ENCODE data around the gene IPO5. TPM values are rescaled to one million over a fixed set of nuclear protein-coding genes. Genes with fewer than 3 reads are reported as not detected.

The IPO5 gene
- polyA plus RNA-seq (2014; cell fraction: cytosol; rRNA removed) = 155 and 175 TPM in 2 replicates
- polyA plus RNA-seq (2014; cell fraction: nucleus; rRNA removed) = 132 and 164 TPM in 2 replicates

DNA sequence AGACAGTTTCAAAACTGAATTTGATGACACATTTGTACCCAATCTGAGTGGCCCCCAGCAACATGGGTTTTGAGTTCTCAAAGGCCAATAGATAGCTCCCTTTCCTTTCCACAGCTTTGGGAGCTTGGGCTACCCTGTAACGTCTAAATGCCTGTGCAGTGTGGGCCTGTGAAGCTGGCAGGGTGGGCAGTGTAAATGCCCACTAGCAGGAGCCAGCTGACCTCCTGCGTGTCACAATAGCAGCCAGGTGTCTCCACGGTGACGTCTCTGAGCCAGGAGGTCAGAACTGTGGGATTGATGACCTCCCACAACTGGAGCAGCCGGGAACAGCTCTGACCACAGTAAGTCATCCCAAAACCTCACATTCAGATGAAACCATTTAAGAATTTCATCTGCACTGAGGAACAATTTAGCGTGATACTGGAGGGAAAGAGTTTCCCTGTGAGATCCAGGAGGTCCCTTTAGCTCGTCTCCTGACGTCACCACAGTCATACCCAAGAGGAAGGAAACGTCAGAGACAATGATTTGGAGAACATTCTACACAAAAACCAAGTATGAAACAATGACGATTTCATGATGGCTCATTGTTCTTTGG lies at the start of gene IPO5:
Gene IPO5 (plus strand): TSS at position 300 of the 595 bp plus-strand sequence. CDS start 23,022 bp downstream, outside the sequence.
- DNase-seq (ENCODE audit: low spot score) = no peak

GRCh38 chr13:97904059-97904458 lies 49.4 kb upstream of the IPO5 start:
- DNase-seq (ENCODE audit: low spot score) = no peak

GRCh38 chr13:97905517-97905916 lies 48.0 kb upstream of the IPO5 start:
- no peak for DNase-seq (ENCODE audit: low spot score)

DNA sequence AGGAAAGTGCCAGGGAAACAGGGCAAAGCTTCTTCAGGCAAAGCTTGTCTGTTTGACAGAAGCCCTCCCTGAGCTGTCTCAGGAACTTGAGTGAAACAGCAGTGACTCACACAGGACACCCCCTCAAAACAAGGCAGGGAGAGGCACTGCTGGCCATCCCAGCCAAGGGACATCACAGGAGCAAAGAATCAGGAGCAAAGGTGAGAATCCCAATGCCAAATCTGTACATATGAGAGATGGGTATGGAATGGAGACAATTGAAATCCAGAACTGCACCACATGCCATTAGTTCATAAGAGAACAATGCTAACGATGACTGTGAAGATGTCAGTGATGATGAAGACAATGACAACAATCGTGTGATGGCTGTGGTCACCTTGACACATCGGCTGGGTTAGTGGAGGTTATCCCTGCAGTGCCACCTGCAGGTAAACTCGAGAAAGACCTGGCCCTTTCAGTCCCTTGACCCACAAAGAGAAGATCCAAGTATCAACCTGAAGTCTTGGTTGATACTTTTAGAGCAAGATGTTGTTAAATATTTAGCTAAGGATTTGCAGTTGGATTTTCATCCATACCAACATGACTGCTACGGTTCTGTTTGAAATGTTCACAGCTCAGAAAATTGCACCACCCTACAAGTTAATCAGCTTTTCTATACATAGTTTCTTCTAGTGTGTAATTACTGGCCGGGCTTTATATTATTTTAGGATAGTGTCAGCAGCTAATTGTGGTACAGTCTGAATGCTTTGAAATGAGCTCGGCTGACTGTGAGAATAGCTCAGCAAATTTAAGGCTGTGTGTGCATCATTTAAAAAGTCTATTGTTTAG lies 42.0 kb upstream of the IPO5 start:
- DNase-seq (ENCODE audit: low spot score) = no peak

DNA sequence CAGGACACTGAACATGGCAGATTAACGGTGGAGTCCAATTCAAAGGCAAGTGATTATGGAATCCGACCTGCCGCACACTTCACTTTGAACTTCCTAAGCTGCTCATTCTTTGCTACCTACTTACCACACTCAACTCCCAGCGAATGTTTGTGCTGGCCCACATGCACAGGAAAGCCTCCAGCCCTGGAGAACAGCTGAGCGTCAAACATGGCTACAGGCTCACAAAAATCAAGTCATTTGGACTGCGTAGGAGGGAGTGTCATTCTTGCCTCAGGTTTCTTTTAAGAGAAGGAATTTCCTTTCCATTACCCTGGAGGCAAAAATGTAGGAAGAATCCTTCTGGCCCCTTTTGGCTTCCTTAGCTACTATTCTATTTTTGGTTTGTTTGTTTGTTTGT lies 41.3 kb upstream of the IPO5 start:
- DNase-seq (ENCODE audit: low spot score) = no peak

GRCh38 chr13:97913206-97913605 lies 40.3 kb upstream of the IPO5 start:
- no peak for DNase-seq (ENCODE audit: low spot score)

DNA sequence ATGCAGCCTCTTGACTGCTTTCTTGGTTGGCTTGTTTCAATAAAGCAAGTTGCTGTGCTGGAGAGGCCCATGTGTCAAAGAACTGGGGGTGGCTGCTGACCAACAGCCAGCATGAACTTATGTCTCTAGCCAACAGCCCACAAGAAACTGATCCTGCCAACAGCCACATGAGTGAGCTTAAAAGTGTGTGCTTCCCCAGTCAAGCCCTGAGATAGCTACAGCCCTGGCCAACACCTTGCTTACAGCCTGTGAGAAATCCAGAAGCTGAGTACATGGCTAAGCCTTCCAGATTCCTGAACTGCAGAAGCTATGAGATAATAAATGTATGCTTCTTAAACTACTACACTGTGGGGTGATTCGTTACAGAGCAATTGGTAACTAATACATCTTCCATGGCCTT lies 38.9 kb upstream of the IPO5 start:
- no peak for DNase-seq (ENCODE audit: low spot score)

- no peak for DNase-seq (ENCODE audit: low spot score)
These were observed 32.2 kb upstream of the IPO5 start for GRCh38 chr13:97921176-97921816.

GRCh38 chr13:97928301-97928700 lies 25.2 kb upstream of the IPO5 start:
- no peak for DNase-seq (ENCODE audit: low spot score)

GRCh38 chr13:97932036-97932435 lies 21.4 kb upstream of the IPO5 start:
- peak; percentile 21 for DNase-seq (ENCODE audit: low spot score)

- DNase-seq (ENCODE audit: low spot score) = no peak
These were observed 20.8 kb upstream of the IPO5 start for GRCh38 chr13:97932647-97933046.

GRCh38 chr13:97933776-97934175 lies 19.7 kb upstream of the IPO5 start:
- DNase-seq (ENCODE audit: low spot score) = no peak

GRCh38 chr13:97934590-97934989 lies 18.9 kb upstream of the IPO5 start:
- no peak for DNase-seq (ENCODE audit: low spot score)

GRCh38 chr13:97935071-97935470 lies 18.4 kb upstream of the IPO5 start:
- DNase-seq (ENCODE audit: low spot score) = no peak

DNA sequence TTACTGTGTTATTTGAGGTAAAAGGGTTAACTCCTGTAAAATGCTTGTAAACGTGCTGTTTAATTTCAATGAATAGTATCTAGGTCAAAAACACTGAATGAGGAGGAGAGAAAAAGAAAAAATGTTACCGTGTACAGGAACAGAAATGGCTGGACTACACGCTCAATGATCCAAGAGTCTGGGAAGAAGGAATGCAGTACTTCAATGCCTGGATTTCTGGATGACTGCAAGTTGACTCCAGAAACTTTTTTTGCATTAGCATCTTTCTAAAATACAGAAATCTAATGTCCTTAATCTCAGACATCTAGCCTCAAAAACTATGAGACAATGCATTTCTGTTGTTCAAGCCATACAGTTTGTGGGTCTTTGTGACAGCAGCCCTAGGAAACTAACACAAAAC lies 17.4 kb upstream of the IPO5 start:
- DNase-seq (ENCODE audit: low spot score) = no peak

GRCh38 chr13:97938706-97939475 lies 14.6 kb upstream of the IPO5 start:
- DNase-seq (ENCODE audit: low spot score) = no peak

DNA sequence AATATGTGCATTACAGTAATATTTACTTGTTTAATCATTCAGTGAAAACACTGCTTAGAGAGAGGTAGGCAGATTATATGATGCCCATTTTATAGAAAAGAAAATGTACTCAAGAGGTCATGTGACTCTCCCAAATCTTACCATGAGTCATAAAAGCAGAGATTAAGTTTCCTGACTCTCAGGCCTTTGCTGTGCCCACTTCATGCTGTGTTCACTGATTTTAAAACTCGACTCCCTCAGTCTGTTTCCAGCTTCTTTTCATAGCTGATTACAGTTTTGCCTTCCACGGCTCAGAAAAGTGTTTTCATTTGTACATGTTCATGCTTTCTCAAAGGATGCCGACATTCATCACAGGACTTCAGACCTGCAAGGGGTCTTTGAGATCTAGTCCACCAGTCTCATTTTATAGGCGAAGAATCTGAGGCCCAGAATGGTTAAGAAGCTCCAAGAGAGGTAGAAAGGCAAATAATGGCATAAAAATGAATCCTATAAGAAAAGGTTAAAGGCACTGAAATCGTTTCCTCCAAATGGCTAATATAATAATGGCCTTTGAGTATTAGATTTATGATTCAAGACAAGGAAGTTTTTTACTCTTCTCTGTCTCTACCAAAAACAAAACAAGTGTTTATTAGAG lies 9.0 kb upstream of the IPO5 start:
- DNase-seq (ENCODE audit: low spot score) = no peak

DNA sequence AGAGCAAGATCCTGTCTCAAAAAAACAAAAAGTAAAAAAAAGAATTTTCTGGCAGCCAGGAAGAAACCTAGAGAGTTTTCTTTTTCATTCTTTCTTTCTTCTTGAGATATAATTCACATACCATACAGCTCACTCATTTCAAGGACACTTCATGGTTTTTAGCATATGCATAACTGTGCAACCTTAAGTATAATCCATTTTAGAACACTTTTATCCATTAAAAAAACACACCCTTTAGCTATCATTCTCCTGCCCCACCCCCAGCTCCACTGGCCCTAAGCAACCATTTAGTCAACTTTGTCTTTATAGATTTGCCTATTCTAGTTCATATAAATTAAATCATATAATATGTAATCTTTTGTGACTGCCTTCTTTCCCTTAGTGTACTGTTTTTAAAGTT lies 8.1 kb upstream of the IPO5 start:
- no peak for DNase-seq (ENCODE audit: low spot score)

DNA sequence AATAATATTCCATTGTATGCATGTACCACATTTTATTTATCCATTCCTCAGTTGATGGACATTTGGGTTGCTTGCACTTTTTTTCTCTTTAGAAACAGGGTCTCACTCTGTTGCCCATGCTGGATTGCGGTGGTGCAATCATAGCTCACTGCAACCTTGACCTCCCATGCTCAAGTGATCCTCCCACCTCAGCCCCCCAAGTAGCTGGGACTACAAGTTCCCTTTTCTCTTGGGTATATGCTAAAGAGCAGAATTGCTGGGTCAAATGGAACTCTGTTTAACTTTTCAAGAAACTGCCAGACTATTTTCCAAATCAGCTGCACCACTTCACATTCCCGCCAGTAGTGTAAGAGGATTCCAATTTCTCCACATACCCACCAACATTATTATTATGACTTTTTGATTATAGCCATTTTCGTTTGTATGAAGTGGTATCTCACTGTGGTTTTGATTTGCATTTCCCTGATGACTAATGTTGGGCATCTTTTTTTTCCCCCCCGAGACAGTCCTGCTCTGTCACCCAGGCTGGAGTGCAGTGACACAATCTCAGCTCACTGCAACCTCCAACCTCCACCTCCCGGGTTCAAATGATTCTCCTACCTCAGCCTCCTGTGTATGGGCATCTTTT lies 7.6 kb upstream of the IPO5 start:
- no peak for DNase-seq (ENCODE audit: low spot score)

DNA sequence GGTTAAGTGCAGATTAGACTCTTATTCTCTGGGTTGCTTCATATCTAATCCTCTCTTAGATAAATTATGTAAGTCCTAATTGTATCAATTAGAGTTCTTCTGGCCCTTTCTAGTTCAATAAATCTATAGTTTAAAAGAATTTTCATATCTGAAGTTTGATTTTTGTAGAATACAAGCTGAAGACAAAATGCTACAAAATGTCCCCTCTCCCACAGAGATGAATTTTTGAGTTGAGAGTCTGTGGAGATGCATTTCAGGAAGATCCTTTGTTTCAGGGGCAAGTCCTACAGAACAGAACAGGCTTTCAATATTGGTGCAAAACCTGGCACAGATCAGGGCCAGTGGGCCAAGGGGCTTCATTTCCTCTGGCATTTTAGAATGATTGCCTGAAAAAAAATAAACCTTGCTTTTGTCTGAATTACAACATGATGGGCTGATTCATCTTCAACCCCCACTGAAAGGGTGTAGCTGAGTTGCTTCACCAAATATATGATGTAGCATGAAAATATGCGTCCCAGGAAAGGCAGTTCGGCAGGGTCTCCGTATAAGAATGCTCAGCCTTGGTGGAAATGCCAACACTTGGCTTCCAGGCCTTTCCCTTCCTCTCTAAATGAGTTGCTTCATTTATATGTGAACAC lies 6.4 kb upstream of the IPO5 start:
- DNase-seq (ENCODE audit: low spot score) = no peak
